GM10847 (cell line): ENCODE measurements around the gene NXN.

Experiments used
- POLR2A ChIP-seq: IDR thresholded peaks from 2 replicates; pipeline ENCODE4 v1.6.1; 2011; ENCODE audit not compliant: insufficient read length; ENCODE audit errors: extremely low read depth

The NXN gene

DNA sequence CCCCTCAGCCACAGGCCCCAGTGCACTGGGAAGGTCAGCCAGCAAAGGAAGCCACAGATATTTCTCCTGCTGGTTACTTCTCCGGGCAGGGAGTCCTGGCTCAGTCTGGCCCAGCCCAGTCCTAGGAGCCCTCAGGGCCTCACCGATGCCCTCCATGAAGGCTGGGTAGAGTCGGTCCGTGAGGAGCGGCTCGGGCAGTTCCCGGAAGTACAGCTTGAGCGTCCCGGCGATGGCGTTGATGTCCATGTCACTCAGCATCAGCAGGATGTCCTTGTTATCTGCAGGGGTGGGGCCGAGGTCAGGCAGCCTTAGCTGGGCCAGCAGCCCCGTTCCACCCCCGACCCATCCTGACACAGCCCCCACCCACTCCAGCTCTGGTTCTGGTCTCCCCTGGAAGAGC is 31.0 kb upstream of the NXN start:
- no peak for TF ChIP-seq POLR2A

DNA sequence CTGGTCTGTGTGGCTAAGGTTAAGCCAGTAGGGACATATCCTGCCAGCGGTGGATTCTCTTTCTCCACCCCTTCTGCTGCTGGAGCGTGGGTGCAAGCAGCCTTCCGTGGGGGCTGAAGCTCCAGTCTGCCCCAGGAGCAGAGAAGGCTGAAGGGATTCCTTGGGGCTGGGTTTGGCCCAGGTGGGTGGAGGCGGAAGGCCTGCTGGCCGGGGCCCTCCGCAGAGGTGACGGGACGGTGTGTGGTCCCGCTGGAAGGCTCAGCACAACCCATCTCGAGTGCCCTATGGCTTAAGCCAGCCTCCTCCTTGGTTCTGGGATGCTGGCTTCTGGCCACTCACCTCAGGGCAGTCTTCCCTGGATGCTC is 30.5 kb upstream of the NXN start:
- TF ChIP-seq POLR2A: no peak

DNA sequence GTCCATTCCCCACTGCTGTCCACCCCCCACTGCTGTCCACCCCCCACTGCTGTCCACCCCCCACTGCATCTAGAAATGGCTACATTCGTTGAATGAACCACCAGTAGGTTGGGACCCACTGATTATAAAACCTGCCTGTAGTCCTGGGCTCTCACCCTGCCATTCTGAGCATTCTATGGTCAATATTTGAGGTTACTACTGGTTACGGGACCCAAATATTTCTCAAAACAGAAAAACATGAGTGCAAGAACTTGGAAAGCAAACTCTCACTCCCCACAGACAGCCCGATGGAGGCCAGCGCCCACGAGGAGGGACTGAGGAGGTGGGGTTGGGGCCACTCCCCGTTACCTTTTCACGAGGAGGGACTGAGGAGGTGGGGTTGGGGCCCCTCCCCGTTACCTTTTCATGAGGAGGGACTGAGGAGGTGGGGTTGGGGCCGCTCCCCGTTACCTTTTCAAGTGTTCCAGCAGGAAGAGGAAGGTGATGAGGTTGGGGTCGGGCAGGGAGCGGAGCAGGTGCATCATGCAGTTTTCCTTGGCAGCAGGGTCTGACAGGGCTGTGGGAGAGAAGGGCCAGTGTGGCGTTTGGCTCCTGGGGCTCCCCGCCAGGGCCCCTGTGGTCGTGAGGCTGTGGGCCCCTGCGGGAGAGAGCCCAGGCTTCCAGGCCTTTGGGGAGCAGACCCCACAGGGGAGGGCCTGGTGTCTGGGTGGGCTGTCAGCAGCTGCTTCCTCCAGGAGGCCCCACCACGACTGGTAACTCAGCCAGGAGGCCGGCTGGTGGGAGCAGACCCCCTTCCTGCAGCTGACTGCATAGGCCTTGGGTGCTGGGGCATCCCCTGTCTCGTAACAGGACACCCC is 29.9 kb upstream of the NXN start:
- no peak for TF ChIP-seq POLR2A

DNA sequence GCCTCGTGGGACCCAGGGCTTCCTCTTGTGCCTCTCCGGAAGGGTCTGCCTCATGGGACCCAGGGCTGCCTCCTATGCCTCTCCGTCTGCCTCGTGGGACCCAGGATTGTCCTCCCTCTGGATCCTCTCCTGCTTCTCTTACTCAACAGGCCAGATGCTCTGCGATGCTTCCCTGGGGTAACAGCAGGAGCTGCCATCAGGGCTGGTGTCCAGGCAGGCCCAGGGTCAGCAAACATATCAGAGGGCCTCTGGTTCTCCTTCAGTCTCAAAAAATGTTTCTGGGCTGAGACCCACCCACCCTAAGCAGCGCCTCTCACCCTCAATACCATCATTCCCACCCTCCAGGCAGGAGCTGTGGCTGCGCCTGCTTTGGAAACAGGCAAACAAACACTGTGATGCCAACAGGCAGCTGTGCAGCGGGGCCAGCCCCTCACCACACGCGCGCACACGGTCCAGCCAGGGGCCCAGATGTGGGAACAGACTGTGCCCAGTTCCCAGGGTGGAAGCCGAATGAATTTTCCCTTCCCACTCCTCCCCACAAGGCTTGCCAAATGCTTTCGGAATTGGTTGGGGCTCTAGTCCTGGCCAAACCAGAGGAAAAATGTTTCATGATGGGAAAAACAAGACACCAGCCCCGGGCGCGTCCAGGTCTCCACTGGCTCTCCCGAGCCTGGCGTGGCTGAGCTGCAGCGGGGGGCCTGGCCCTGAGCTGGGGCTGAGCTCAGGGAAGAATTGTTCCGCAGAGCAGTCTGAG is 28.6 kb upstream of the NXN start:
- no peak for TF ChIP-seq POLR2A

DNA sequence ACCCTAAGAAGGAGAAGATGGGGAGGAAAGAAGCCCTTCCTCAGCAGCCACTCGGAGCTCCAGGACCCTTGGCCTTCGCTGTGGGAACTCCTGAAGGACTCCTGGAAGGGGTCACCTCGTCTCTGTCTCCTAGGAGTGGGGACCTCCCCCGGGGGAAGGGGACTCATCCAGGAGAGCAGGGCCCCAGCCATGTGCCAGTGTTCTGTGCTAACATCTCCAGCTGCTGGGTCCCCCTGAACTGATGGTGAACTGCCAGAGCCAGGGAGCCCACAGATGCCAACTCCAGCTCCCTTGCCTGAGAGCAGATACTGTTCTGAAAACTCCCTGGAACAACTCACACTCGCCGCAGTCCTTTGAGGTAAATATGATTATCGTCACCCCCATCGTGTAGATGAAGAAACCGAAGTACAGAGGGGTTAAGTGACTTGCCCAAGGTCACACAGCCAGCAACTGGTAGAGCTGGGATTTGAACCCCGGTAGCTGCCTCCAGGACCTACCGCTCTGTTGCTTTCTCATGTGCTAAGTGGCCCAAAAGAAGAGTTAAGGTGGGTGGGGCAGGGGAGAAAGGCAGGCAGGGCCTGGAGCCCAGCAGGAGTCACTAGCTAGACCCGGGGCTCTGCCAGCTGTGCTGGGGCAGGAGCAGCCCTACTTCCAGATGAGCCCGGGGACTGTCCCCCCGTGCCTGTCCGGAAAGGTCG is 27.9 kb upstream of the NXN start:
- TF ChIP-seq POLR2A: no peak

DNA sequence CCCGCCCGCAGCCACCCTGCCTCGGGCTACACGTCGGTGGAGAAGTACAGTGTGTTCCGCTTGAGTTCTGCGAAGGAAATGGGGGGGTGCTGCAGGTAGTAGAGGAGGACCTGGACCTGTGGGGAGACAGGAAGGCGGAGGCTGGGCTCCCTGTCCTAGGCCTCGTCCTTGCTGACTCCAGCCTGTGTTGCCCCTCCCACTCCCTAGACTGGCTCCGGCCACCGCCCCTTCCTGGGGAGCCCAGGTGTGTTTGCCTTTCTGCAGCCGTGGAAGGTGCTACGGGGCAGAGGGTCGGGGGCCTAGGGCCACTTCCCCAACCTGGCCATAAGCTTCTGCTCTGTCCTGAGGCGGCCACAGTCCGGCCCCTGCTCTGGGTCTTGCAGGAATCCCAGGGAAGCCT is 26.5 kb upstream of the NXN start:
- no peak for TF ChIP-seq POLR2A

DNA sequence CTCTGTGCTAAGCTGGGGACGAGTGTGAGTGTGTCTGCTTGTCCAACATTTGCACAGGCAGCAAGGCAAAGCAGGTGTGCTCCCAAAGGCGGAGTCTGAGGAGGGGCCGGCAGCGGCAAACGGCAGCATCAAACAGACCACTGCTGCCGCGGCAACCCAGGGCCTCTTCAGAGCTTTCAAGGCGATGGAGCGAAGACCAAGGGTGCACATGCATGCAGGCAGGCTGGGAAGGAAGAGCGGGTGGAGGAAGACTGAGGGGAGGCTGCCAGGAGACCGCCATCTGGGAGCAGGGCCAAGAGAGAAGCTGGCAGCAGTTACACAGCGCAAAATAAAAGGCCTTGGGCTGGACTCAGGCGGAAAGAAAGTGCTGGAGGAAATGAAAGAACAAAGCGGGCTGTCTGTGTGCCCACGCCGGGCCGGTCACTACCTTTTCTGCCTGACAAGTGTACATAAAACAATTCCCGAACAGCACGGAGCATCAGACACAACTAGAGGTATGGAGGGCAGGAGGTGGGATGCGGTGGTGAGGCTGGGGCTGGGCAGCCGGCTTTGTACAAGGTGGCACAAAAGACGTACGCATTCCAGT is 25.9 kb upstream of the NXN start:
- TF ChIP-seq POLR2A: no peak

DNA sequence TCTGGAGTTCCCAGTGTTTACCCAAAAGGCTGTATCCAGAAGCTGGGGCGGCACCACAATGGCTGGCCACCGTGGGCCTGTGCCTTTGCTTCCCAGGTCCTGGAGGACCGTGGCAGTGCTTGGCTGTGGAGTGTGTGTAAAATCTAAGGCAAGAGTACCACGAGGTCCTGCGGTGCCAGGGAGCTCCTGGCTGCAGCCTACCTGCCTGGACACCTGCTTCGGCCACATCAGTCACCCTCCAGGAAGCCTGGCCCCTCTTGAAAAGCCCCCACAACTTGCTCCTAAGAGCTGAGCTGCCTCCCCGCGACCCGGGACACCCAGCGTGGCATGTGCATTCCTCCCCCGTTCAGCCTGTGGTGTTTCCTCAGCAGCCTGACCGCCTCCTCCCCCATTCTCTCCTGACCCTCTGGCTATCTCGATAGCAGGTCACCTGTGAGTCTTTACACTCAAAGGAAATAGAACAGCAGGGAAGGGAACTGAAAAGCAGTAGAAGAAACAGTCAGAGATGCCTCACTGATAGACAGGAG is 25.3 kb upstream of the NXN start:
- TF ChIP-seq POLR2A: no peak

DNA sequence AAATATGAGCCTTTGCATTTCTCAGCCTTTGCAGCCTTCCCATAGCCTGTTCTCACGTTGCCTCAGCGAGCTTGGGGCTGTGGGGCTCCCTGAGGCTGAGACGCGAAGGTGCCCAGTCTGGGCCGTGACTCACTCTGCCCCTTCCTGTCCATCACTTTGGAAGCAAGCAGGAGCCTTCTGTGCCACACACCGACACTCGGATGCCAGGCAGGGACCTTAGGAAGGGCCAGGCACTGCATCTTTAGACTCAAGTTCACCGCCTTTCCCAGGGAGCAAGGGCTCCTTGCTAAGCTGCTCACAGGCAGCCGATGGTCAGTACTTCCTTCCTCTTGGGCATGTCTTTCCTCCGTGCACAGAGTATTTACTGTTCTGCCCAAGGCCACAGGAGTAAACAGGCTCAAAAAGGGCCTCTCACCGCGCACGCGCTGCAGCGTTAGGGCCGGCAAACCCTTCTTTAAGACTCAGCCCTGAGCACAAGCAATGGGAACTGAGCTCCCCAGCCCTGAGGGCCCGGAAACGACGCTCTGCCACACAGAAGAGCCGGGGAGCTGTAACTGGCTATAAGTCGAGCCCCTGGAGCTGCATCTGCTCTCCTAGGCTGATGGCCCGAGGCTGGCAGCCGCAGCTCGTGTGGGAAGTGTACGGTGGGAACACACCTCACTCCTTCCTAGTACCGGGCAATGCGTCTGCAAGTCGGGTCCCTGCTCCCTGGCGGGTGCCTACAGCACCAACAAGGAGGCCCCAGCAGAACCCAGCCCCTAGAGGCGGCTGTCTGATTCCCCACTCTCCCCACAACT is 24.6 kb upstream of the NXN start:
- TF ChIP-seq POLR2A: no peak

DNA sequence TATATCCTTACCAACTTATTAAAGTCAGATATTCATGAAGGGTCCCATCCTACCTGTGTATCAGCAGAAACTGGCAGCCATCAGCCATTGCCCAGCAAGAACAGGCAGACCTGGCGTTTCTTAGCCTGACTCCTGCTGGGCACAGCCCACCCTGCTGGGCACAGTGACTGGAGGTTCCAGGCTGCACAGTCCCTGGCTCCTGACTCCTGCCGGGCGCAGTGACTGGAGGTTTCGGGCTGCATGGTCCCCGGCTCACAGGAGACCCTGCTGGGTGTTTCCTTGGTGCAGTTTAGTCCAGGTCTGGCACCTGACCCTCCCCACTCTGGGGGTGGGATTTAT is 24.0 kb upstream of the NXN start:
- no peak for TF ChIP-seq POLR2A

DNA sequence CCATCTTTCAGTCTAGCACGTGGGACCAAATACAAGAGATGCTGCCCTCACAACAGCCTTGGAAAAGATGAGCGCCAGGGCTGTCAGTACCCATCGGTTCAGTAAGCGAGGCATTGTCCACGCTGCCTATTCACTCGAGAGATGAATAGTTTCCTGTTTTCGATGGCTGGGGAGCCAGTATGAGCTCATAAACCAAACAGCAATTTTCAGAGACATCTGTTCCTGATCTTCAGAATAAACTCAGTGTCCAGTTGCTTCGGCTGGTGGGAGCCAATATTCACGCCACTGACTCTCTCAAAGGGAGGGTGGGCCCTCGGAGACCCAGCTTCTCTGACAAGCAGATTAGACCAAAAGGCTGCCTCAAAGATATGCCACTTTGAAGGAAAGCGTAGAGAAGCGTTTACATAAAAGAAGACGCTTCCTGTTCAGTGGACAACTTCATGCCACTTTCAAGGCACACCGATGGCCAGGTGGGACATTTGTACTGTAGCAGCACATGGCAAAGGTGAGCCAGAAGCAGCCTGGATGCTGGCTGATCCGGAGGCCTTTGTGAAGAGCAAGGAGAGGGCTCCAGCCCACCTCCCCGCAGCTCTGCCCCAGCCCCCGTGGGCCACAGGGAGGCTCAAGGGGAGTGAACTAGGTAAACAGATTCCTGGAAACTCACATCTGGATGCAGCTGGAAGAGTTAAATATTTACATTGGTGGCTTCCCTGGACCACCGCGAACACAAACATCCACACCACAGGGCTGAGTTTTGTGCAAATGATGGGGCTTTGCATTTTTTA is 23.4 kb upstream of the NXN start:
- no peak for TF ChIP-seq POLR2A

DNA sequence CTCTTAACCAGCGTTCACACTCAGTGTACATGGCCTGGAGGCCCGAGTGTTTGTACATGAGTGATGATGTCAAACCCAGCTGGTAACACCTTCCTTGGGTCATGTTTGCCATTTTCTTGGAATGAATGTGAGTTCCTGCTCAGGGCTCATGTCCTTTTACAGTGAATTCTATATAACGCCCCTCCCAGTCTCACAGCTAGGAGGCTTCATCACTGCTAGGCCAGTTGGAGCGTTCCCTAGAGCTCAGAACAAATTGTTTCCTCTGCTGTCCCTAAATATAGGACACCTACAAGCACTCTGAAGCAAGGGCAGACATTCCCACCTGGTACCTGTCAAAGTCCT is 22.8 kb upstream of the NXN start:
- TF ChIP-seq POLR2A: no peak

DNA sequence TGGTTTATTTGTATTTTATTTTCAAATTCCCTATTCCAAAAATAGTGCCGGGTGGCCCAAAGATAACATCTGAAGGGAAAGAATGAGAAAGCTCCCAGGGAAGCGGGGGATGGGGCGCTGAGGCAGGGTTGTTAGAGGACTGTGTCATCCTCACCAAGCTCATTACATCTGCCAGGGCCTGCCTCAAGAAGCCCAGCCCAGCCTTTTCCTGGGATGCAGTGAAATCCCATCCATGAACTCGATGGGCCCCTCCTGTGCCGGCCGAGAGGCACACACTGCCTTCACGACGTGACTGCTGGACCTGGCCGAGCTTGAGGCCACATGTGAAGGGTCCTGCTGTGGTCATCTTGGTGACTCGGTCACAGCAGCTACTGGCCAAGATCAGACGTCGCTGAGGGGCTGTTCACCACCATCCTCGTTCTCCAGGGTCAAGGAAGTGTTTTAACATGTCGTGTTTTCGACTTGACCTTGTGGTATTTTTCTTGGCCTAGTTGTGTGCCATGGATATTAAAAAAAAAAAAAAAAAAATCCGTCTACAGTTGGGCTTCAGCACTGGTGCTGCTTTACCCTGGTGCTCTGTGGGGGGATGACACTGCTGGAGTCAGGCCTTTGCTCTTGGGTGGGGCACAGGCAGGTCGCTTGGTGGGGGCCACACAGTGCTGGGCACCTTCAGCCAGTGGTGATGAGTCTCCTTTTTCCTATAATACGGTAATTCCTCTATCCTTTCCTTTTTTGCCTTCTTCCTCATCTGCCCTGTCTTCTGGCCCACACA is 22.2 kb upstream of the NXN start:
- TF ChIP-seq POLR2A: no peak

DNA sequence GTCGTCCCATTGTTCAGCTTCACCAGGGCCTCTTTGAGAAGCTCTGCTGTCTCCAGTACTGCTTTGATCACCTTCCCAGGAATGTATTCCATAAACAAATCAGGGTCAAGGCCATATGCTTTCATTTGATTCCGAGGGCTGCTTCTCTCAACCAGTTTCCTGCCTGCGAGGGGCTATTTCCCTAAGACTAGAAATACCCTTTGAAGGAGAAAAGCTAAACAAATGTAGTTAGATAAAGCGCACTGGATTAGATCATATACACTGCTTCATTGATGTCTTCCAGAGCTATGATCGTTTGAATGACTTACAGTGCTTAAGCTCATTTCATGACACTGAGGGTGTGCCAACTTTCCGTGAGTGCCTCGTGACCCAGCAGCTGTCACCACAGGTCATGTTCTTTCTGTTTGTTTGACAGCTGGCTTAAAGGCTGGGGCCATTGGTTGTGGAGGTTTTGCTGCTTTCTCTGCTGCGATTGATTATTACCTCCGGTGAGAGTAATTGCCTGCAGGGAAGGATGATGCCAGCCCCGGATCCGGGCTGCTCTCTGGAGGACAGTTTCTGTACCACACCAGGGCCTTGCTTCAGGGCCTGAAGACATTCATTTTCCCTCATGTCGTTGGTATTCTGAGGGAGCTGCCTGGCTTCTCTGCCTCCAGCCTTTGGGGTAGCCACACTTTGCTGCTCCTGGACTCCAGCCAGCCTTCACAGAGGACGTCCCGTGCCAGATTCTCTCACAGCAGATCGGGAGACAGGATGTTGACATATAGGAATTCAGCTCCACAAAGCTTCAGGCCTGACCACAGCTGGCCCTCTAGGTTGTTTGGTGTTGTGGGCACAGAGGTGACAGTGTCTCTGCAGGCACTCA is 21.3 kb upstream of the NXN start:
- no peak for TF ChIP-seq POLR2A
